Mesenchymal stem cell (in vitro differentiated cells and primary cell): ENCODE data around the gene LGALS1.

Experiments used
- DNase-seq: peaks from one replicate; pipeline ENCODE4 v3.0.0-alpha.2; 2013
- H2AFZ ChIP-seq: one replicate; pipeline ENCODE4 v1.6.1; 2013; ENCODE audit warnings: low read depth, mild to moderate bottlenecking, control low read depth, inconsistent platforms, low read length, moderate library complexity
- H2AK5ac ChIP-seq: 2 replicates; pipeline ENCODE4 v1.6.1; 2013; ENCODE audit warnings: low read length, moderate library complexity, mild to moderate bottlenecking, inconsistent platforms; ENCODE audit not compliant: severe bottlenecking
- H2BK120ac ChIP-seq: one replicate; pipeline ENCODE4 v1.6.1; 2013; ENCODE audit warnings: low read depth, mild to moderate bottlenecking, inconsistent platforms, low read length, moderate library complexity
- H2BK12ac ChIP-seq, 2 experiments: one replicate each; pipeline ENCODE4 v1.6.1; 2013; ENCODE audit warnings: inconsistent platforms in 2 of 2, low read length in 2 of 2, mild to moderate bottlenecking in 2 of 2, moderate library complexity in 2 of 2, control low read depth in 1 of 2
- H2BK15ac ChIP-seq: one replicate; pipeline ENCODE4 v1.6.1; 2013; ENCODE audit warnings: mild to moderate bottlenecking, low read depth, inconsistent platforms; ENCODE audit not compliant: poor library complexity, severe bottlenecking
- H2BK5ac ChIP-seq: 2 replicates; pipeline ENCODE4 v1.6.1; 2013; ENCODE audit warnings: low read depth, mild to moderate bottlenecking, low read length, control low read depth, inconsistent platforms; ENCODE audit not compliant: poor library complexity, severe bottlenecking
- H3K14ac ChIP-seq, 2 experiments: one replicate each; pipeline ENCODE4 v1.6.1; 2013; ENCODE audit warnings: inconsistent platforms in 2 of 2, low read length in 2 of 2, control low read depth in 1 of 2, mild to moderate bottlenecking in 1 of 2, moderate library complexity in 1 of 2
- H3K18ac ChIP-seq, 2 experiments: one replicate each; pipeline ENCODE4 v1.6.1; 2013; ENCODE audit warnings: inconsistent platforms in 2 of 2, low read length in 2 of 2, control low read depth in 1 of 2, low read depth in 1 of 2, mild to moderate bottlenecking in 1 of 2
- H3K23ac ChIP-seq, 2 experiments: one replicate each; pipeline ENCODE4 v1.6.1; 2013; ENCODE audit warnings: inconsistent platforms in 2 of 2, low read length in 2 of 2, mild to moderate bottlenecking in 2 of 2, moderate library complexity in 2 of 2, control low read depth in 1 of 2
- H3K27ac ChIP-seq: 2 replicates; pipeline ENCODE4 v1.5.1; 2013; ENCODE audit warnings: mild to moderate bottlenecking, moderate library complexity, low read length, control low read depth, inconsistent platforms; ENCODE audit not compliant: poor library complexity, severe bottlenecking
- H3K27me3 ChIP-seq, 2 experiments: 2 replicates each; pipeline versions ENCODE4 v1.6.1 to v1.7.0; 2013; ENCODE audit warnings: low read length in 2 of 2, mild to moderate bottlenecking in 2 of 2, moderate library complexity in 2 of 2, control low read depth in 1 of 2, inconsistent platforms in 1 of 2; ENCODE audit not compliant: control insufficient read depth in 1 of 2, insufficient read depth in 1 of 2
- H3K36me3 ChIP-seq, 2 experiments: 2 replicates each; pipeline versions ENCODE4 v1.6.1 to v1.7.0; 2013; ENCODE audit warnings: low read length in 2 of 2, control low read depth in 1 of 2, inconsistent platforms in 1 of 2, low read depth in 1 of 2, mild to moderate bottlenecking in 1 of 2; ENCODE audit not compliant: insufficient read depth in 2 of 2, control insufficient read depth in 1 of 2
- H3K4ac ChIP-seq, 2 experiments: one replicate each; pipeline ENCODE4 v1.6.1; 2013; ENCODE audit warnings: inconsistent platforms in 2 of 2, low read length in 2 of 2, mild to moderate bottlenecking in 2 of 2, moderate library complexity in 2 of 2, control low read depth in 1 of 2, low read depth in 1 of 2
- H3K4me1 ChIP-seq: 2 replicates; pipeline ENCODE4 v1.6.1; 2013; ENCODE audit warnings: low read depth, low read length, control low read depth; ENCODE audit not compliant: control insufficient read depth, insufficient read depth
- H3K4me2 ChIP-seq: 2 replicates; pipeline ENCODE4 v1.6.1; 2013; ENCODE audit warnings: low read length, mild to moderate bottlenecking, inconsistent platforms; ENCODE audit not compliant: poor library complexity, severe bottlenecking
- H3K4me3 ChIP-seq, 2 experiments: 2 replicates each; pipeline versions ENCODE4 v1.5.1 to v1.7.0; 2013; ENCODE audit warnings: low read length in 2 of 2, mild to moderate bottlenecking in 2 of 2, control low read depth in 1 of 2, low read depth in 1 of 2; ENCODE audit not compliant: insufficient read depth in 1 of 2
- H3K79me1 ChIP-seq: replicated peaks from 2 replicates; pipeline ENCODE4 v1.6.1; 2013; ENCODE audit warnings: mild to moderate bottlenecking, control low read depth, low read length, inconsistent platforms; ENCODE audit not compliant: poor library complexity, severe bottlenecking
- H3K9ac ChIP-seq: 2 replicates; pipeline ENCODE4 v1.7.0; 2013; ENCODE audit warnings: mild to moderate bottlenecking, low read length, moderate library complexity
- H3K9me3 ChIP-seq: 2 replicates; pipeline ENCODE4 v1.7.0; 2013; ENCODE audit warnings: mild to moderate bottlenecking, low read length; ENCODE audit not compliant: control insufficient read depth
- H4K8ac ChIP-seq: one replicate; pipeline ENCODE4 v1.6.1; 2013; ENCODE audit warnings: inconsistent platforms, mild to moderate bottlenecking, low read length, moderate library complexity
- H4K91ac ChIP-seq: one replicate; pipeline ENCODE4 v1.6.1; 2013; ENCODE audit warnings: mild to moderate bottlenecking, low read length, inconsistent platforms
- WGBS: methylation state at CpG from one replicate; pipeline ENCODE4 v1.1.7; 2013; ENCODE audit warnings: mixed read lengths; 5-methylcytosine and 5-hydroxymethylcytosine counted together

LGALS1 gene

DNA sequence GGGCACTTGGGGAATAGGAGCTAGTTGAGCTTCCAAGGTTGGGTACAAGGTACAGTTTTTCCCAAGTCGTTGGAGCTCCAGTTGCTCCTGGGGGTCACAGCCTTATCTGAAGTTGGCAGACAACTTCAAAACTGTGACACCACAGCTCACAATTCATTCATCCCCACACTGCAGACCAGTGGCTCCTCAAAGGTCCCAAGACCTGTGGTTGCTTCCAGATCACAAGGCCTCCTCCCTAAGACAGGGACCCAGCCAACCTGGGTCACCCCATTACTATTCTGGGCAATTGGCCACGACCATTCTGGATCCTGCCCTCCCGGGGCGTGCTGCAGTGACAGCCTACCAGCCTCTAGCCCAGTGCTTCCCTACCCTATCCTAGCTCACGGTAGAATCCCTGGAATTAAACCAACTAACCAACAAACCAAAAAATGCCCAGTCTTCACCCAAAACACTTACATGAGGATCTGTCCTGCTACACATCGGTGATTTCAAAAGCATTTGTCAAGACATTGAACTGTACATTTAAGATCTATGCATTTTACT lies 17.8 kb upstream of the LGALS1 start:
- Histone ChIP-seq H3K79me1 (peaks cover 16% of the 10 kb centered on the region), H3K14ac (no peak overlapping the region), H2BK12ac (peak overlapping the region in 1 of 2 experiments; percentile 15), H2BK120ac (no peak overlapping the region), H3K9me3 (no peaks in the 10 kb centered on the region), H3K4me2 (peak overlapping the region; percentile 61), H2AK5ac (peak overlapping the region; percentile 10), H2BK5ac (no peak overlapping the region), H3K4me1 (peaks cover 28% of the 10 kb centered on the region), H3K18ac (no peak overlapping the region), H4K8ac (peak overlapping the region; percentile 83), H2BK15ac (no peak overlapping the region), H3K27ac (peak overlapping the region; percentile 36), H3K4ac (peak overlapping the region in 1 of 2 experiments; percentile 47), H4K91ac (peak overlapping the region; percentile 11), H3K4me3 (peak overlapping the region in 1 of 2 experiments; percentile 83), H3K23ac (no peak overlapping the region), H3K36me3 (peaks cover 7 to 39% of the 10 kb centered on the region in 2 experiments), H3K9ac (peak overlapping the region; percentile 86), H3K27me3 (no peaks in the 10 kb centered on the region), H2AFZ (no peak overlapping the region)
- 16% methylated on average over 5 of the region's 6 CpGs for WGBS
- DNase-seq: no peak

DNA sequence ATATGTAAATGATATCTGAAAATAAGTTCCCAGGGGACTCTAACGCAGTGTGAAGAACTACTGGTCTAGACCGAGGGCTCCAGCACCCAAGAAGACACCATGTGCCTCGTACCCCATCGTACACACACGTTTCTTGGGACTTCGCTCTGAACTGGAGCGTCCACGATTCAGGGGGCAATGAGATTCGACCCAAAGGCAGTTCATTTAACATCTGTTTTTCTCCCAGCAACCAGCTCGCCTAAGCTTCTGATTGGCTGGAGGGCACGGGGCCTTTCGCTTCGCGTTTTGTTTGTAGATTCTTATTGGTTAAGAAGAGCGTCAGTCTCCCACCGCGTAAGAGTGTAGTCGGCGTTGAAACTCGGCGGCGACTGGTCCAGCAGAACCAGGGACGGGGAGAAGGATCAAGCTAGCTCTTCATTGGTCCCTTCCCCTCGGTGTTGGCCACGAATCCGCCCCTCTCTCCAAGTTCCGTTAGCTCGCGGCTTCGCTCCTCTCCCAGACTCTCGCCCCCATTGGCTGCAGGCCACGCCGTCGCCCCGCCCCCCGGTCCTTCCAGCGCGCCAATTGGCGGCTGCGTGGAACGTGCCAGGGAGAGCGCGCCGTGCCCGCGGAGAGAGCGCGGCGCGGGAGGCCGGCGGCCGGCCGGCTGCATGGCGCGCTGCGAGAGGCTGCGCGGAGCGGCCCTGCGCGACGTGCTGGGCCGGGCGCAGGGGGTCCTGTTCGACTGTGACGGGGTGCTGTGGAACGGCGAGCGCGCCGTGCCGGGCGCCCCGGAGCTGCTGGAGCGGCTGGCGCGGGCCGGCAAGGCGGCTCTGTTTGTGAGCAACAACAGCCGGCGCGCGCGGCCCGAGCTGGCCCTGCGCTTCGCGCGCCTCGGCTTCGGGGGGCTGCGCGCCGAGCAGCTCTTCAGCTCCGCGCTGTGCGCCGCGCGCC lies 17.0 kb upstream of the LGALS1 start, which contains the start of gene PDXP:
PDXP (plus strand) TSS at position 591 of the 933 bp plus-strand sequence; CDS start at position 651, 60 bp downstream.
- peak within 1 kb of the TSS in 1 of 2 experiments; percentile 79 for H3K14ac ChIP-seq
- H3K23ac ChIP-seq: peak within 1 kb of the TSS in 1 of 2 experiments; percentile 95
- H3K4me2 ChIP-seq: peak within 1 kb of the TSS; percentile 89
- peaks cover 28% of the 10 kb centered on the region for H3K4me1 ChIP-seq
- H2BK15ac ChIP-seq: no peak within 1 kb of the TSS
- peaks cover 2 to 32% of the 10 kb centered on the region in 2 experiments for H3K36me3 ChIP-seq
- H3K27me3 ChIP-seq: no peaks in the 10 kb centered on the region
- peak within 1 kb of the TSS; percentile 10 for H2AK5ac ChIP-seq
- peak within 1 kb of the TSS; percentile 83 for H4K8ac ChIP-seq
- H3K9me3 ChIP-seq: no peaks in the 10 kb centered on the region
- peak within 1 kb of the TSS; percentile 11 for H4K91ac ChIP-seq
- WGBS: 1% methylated on average over 83 of the region's 101 CpGs
- H3K9ac ChIP-seq: peak within 1 kb of the TSS; percentile 86
- H3K4ac ChIP-seq: peak within 1 kb of the TSS; percentile 35 to 55
- H2BK5ac ChIP-seq: no peak within 1 kb of the TSS
- H2BK120ac ChIP-seq: no peak within 1 kb of the TSS
- peak within 1 kb of the TSS; percentile 9 to 79 for H3K18ac ChIP-seq
- H2AFZ ChIP-seq: peak within 1 kb of the TSS; percentile 61
- peaks cover 16% of the 10 kb centered on the region for H3K79me1 ChIP-seq
- DNase-seq: peak; percentile 100
- peak within 1 kb of the TSS; percentile 79 to 91 for H3K4me3 ChIP-seq
- H2BK12ac ChIP-seq: peak within 1 kb of the TSS in 1 of 2 experiments; percentile 70
- peak within 1 kb of the TSS; percentile 36 for H3K27ac ChIP-seq

DNA sequence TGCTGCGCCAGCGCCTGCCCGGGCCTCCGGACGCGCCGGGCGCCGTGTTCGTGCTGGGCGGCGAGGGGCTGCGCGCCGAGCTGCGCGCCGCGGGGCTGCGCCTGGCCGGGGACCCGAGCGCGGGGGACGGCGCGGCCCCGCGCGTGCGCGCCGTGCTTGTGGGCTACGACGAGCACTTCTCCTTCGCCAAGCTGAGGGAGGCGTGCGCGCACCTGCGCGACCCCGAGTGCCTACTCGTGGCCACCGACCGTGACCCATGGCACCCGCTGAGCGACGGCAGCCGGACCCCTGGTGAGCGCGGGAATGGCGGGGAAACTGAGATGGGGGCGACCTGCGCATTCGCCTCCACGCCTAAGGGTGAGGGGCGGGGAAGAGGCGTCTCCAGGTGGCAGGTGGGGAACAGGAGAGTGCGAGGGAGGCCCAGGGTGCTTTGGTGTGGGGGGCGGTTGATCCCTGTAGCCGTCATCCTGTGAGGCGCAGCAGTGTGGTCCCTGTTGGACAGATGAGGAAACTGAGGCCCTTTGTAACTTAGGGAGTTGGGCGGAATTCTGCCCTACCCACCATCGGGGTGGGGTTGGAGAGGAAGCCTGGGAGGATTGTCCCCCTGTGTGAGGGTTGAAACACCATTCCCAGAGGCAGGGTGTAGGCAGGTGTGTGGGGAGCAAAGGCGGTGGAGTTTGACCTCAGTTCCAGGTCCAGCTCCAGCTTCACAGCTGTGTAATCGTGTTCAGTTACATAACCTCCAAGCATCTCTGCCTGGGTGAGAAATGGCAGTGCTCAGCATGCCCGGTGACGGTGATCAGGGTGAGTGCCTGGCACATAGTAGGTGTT lies 16.2 kb upstream of the LGALS1 start:
- Histone ChIP-seq H3K4ac (peak overlapping the region; percentile 35 to 55), H2BK5ac (no peak overlapping the region), H3K23ac (peak overlapping the region in 1 of 2 experiments; percentile 95), H3K14ac (peak overlapping the region in 1 of 2 experiments; percentile 53), H4K91ac (no peak overlapping the region), H3K4me1 (peaks cover 29% of the 10 kb centered on the region), H3K4me3 (peak overlapping the region; percentile 79 to 91), H3K36me3 (peaks cover 0 to 23% of the 10 kb centered on the region in 2 experiments), H3K18ac (peak overlapping the region; percentile 9 to 79), H3K27me3 (no peaks in the 10 kb centered on the region), H2AK5ac (no peak overlapping the region), H4K8ac (peak overlapping the region; percentile 5), H3K79me1 (peaks cover 16% of the 10 kb centered on the region), H3K9me3 (no peaks in the 10 kb centered on the region), H2AFZ (peak overlapping the region; percentile 61), H3K4me2 (peak overlapping the region; percentile 89), H2BK120ac (no peak overlapping the region), H2BK12ac (peak overlapping the region in 1 of 2 experiments; percentile 70), H2BK15ac (no peak overlapping the region), H3K27ac (no peak overlapping the region), H3K9ac (peak overlapping the region; percentile 80)
- 7% methylated on average over 43 of the region's 68 CpGs for WGBS
- DNase-seq: no peak
